Endothelial cell (in vitro differentiated cells): ENCODE measurements around the gene TGM1. TPM values are rescaled to one million over a fixed set of nuclear protein-coding genes. Genes with fewer than 3 reads are reported as not detected.

Experiments
- DNase-seq: peaks from one replicate; pipeline ENCODE4 v3.0.0; 2021; ENCODE audit warnings: low spot score
- H3K27ac Mint-ChIP-seq: one replicate; pipeline ENCODE4 v1.8.0; 2021; ENCODE audit warnings: mixed read lengths, inconsistent platforms; ENCODE audit not compliant: unreplicated experiment
- H3K27me3 Mint-ChIP-seq: one replicate; pipeline ENCODE4 v1.8.0; 2021; ENCODE audit warnings: mild to moderate bottlenecking, moderate library complexity, mixed read lengths, inconsistent platforms; ENCODE audit not compliant: unreplicated experiment
- H3K36me3 Mint-ChIP-seq: one replicate; pipeline ENCODE4 v1.8.0; 2021; ENCODE audit warnings: mild to moderate bottlenecking, low read depth, mixed read lengths, inconsistent platforms; ENCODE audit not compliant: unreplicated experiment
- H3K4me1 Mint-ChIP-seq: one replicate; pipeline ENCODE4 v1.8.0; 2021; ENCODE audit warnings: mild to moderate bottlenecking, mixed read lengths, inconsistent platforms; ENCODE audit not compliant: unreplicated experiment
- H3K4me3 Mint-ChIP-seq: one replicate; pipeline ENCODE4 v1.8.0; 2021; ENCODE audit warnings: mild to moderate bottlenecking, mixed read lengths, inconsistent platforms; ENCODE audit not compliant: unreplicated experiment
- H3K9me3 Mint-ChIP-seq: one replicate; pipeline ENCODE4 v1.8.0; 2021; ENCODE audit warnings: mixed read lengths, inconsistent platforms; ENCODE audit not compliant: unreplicated experiment
- total RNA-seq: library from RNA; stranded (reverse); fragmentation: NEBNext Ultra II Directional; extraction: Animal tissue kit (Norgen Biotek cat#: 25700); gene quantifications from one replicate; pipeline ENCODE4 v1.2.1, GENCODE V29; 2021; ENCODE audit not compliant: unreplicated experiment
- TF ChIP-seq, protein P1 (sequence below): fragments of 200-600 bp; sonication (generic); IDR thresholded peaks from one replicate; pipeline ENCODE4 v1.5.0; 2021; ENCODE audit warnings: antibody characterized with exemption; ENCODE audit not compliant: unreplicated experiment

TGM1 gene
- total RNA-seq, 1 donor from 2014 or later, result 1.7 TPM

DNA sequence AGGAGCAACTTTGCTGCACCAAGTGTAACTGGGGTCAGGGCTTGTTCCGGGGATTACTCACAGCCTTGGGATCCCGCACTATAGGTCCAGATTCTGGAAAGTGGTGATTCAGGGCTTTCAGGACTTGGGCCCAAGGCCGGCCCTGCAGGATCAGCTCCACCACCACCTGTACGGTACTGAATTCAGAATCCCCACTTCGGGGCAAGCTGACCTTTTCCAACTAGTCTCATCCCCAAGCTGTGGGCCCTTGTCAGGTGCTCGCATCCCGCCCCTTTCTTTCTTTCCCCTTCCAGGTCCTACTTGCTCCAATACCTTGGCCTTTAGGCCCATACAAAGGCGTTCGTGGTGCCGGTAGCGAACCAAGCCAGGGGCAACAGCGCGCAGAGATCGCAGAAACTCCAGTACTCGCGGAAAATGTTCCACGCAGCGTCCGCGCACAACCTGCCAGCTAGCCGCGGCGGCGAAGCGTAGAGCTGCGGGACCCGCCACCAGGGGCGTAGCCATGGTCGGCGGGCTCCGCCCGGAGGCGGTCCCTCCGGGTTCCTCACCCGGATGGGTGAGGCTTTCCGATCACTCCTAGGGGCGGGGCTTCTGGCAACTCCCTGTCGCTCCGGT is 21.0 kb downstream of the TGM1 start:
- Mint-ChIP-seq H3K4me1 (peaks cover 7% of the 10 kb centered on the region), H3K4me3 (peak overlapping the region; percentile 94), H3K27ac (peak overlapping the region; percentile 100), H3K9me3 (no peaks in the 10 kb centered on the region), H3K27me3 (peaks cover 11% of the 10 kb centered on the region), H3K36me3 (peaks cover 30% of the 10 kb centered on the region)
- TF ChIP-seq, protein P1, sequence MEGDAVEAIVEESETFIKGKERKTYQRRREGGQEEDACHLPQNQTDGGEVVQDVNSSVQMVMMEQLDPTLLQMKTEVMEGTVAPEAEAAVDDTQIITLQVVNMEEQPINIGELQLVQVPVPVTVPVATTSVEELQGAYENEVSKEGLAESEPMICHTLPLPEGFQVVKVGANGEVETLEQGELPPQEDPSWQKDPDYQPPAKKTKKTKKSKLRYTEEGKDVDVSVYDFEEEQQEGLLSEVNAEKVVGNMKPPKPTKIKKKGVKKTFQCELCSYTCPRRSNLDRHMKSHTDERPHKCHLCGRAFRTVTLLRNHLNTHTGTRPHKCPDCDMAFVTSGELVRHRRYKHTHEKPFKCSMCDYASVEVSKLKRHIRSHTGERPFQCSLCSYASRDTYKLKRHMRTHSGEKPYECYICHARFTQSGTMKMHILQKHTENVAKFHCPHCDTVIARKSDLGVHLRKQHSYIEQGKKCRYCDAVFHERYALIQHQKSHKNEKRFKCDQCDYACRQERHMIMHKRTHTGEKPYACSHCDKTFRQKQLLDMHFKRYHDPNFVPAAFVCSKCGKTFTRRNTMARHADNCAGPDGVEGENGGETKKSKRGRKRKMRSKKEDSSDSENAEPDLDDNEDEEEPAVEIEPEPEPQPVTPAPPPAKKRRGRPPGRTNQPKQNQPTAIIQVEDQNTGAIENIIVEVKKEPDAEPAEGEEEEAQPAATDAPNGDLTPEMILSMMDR, result peak; percentile 63
- peak; percentile 92 for DNase-seq

DNA sequence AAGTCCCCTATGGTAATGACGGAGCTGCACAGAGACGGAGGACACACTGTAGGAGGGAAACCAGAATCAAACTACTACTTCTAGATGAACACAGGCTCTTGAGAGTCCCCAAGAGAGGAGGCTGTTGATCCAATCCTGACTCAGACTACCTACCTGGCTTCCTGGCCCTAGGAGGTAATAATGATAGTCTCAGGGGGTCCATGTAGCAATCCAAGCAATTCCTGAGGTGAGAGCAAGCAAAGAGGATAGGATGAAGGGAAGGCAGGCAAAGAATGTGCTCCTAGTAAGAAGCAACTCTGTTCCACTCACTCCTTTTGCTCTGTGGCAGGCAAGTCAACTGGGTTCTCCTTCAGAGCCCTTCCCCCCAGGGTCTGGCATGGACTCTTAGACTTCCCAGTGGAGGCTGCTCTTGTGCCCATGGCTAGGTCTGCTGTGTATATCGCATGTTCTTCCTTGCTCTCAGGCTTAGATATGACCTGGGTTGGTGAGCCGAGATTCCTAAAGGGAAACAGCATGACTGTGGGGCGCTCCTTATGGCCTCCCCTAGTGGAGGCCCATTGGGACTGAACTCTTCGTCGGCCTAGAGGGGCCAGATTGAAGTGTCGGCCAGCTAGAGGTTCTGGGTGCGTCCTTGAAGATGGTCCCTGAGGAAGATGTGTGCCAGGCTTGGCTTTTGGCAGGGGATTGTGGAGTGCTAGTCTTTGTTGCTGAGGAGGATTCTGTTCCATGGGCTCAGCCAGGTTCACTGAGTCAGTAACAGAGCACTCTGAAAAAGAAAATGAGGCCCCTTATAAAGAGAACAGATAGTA is 22.7 kb downstream of the TGM1 start:
- Mint-ChIP-seq H3K36me3 (peaks cover 41% of the 10 kb centered on the region), H3K27ac (no peak overlapping the region), H3K27me3 (peaks cover 11% of the 10 kb centered on the region), H3K4me1 (peaks cover 7% of the 10 kb centered on the region), H3K9me3 (no peaks in the 10 kb centered on the region), H3K4me3 (peak overlapping the region; percentile 59)
- no peak for DNase-seq
- TF ChIP-seq, protein P1, result no peak

DNA sequence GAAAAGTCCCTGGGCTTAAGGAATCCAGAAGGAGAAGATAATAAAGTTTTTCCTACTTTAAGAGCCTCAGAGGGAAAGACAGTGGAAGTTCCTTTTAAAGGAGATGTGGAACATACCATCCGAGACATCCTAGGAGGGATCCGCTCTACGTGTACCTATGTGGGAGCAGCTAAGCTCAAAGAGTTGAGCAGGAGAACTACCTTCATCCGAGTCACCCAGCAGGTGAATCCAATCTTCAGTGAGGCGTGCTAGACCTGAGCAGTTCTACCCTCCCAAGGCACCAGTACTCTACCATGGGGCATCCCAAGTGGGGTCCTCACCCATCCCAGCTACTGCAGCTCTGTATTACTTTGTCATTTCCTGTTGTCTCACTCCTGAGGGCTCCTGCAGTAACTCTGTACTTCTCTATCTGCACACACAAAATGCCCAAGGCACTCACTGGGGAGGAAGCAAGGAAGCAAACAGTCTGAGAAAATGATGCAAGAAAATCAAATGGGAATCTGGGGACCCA is 24.4 kb downstream of the TGM1 start:
- Mint-ChIP-seq H3K4me3 (peak overlapping the region; percentile 58), H3K9me3 (no peaks in the 10 kb centered on the region), H3K4me1 (peaks cover 9% of the 10 kb centered on the region), H3K27me3 (peaks cover 6% of the 10 kb centered on the region), H3K27ac (no peak overlapping the region), H3K36me3 (peaks cover 43% of the 10 kb centered on the region)
- TF ChIP-seq, protein P1, result no peak
- DNase-seq, result no peak

DNA sequence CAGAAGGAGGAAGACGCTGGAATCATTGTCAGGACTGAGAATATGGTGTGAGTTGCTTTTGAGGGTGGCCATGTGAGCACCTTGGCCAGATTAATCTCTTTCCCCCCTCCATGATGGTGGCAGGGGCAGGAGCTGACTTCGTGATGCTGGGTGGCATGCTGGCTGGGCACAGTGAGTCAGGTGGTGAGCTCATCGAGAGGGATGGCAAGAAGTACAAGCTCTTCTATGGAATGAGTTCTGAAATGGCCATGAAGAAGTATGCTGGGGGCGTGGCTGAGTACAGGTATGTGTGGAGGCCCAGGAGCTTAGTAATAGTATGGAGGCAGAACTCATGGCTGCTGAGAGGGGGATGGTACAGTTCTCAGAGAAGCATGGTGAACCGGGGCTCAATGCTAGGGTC is 24.9 kb downstream of the TGM1 start:
- Mint-ChIP-seq H3K4me1 (peaks cover 12% of the 10 kb centered on the region), H3K4me3 (peak overlapping the region; percentile 58), H3K27ac (no peak overlapping the region), H3K27me3 (peaks cover 6% of the 10 kb centered on the region), H3K36me3 (peaks cover 42% of the 10 kb centered on the region), H3K9me3 (no peaks in the 10 kb centered on the region)
- TF ChIP-seq, protein P1, result no peak
- no peak for DNase-seq
